Activated CD8-positive, alpha-beta memory T cell treated with anti-CD3 and anti-CD28 coated beads, Interleukin-2, amount 50 U/mL, for 24 hours (primary cell): ENCODE results near the gene PDS5B.
"Not testable (repeated sequence)": the region's sequence is repeated elsewhere in the genome, so short reads cannot be mapped to it uniquely, and the experiment has no call there.

Experiments
- DNase-seq: peaks from one replicate; pipeline ENCODE4 v3.0.0-alpha.2; 2020; ENCODE audit errors: extremely low read depth

PDS5B gene

DNA sequence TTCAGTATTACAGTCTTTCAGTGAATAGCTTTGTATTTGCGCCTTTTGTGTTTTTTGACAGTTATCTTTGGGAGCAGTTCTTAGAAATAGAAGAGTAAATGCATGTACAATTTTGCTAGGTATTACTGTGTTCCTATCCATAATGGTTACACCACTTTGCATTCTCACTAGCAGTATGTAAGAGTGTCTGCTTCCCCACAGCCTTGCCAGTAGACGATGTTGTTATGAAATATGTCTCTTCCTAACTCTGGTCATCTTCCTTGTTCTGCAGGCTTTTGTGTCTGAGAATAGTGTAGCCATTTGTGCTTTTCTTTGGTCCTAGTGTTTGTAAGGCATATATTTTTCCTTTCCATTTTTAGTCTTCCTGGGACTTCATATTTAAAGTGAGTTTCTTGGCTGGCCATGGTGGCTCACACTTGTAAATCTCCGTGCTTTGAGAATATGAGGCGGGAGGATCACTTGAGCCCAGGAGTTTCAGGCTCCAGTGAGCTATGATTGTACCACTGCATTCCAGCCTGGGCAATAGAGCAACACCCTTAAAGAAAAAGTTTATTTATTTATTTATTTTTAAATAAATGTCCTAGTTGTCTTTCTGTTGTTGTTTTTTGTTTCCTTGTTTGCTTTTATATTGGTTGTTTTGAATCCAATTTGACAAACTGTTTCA is 140.3 kb downstream of the PDS5B start:
- DNase-seq, result no peak

DNA sequence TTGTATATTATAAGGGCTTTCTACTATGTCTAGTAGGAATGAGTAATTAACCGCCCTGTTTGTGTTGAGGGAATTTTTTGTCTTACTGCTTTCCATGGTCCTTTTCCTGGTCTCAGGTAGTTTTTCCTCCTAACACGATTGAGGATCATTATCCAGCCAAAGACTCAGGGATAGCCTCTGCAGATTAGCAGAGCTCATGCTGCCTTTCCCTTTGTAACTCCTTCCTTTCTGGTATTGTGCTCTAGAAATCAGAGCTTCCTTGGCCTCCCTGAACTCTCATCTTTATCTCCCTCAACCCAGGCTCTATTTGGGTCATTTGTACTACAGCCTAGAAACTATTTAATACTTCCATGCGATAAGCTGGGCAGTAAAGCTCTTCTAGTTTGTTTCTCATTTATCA is 142.1 kb downstream of the PDS5B start:
- no peak for DNase-seq

DNA sequence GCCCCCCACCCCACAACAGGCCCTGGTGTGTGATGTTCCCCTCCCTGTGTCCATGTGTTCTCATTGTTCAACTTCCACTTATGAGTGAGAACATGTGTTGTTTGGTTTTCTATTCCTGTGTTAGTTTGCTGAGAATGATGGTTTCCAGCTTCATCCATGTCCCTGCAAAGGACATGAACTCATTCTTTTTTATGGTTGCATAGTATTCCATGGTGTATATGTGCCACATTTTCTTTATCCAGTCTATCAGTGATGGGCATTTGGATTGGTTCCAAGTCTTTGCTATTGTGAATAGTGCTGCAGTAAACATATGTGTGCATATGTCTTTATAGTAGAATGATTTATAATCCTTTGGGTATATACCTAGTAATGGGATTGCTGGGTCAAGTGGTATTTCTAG is 142.8 kb downstream of the PDS5B start:
- DNase-seq, result not testable (repeated sequence)

DNA sequence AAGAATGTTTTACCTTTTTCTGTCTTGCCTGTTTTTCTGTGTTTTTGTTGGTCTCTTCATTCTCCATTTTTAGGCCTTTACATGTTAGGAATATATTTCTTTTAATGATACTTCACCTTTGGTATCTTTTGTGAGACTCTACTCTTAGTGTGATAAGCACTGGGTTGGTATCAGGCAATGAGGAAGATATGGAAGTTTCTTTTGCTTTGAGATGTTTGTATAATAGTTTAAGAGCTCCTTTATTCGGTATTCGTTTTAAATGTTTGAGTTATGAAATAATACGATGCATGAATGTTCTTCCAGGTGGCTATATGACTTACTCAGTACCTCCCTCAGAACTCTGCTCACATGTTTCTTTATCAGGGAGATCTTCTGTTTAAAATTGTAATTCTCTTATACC is 144.8 kb downstream of the PDS5B start:
- no peak for DNase-seq

DNA sequence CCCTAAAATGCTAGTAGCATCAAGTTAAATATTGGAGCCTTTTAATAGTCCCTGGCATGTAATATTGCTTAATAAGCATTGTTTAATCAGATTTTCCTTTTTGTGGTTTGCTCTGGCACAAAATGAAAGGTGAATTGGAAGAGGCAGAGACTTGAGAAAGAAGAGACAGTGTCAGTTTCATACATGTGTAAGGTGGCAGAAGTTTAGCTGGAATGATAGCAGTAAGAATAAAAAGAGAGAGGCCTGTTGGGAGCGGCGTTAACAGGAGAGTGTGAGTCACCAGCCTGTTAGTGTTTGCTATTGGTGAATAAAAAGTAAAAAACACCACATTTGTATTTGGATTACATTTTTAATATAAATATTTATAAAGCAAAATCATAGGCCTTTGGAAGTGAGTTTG is 145.3 kb downstream of the PDS5B start:
- no peak for DNase-seq

DNA sequence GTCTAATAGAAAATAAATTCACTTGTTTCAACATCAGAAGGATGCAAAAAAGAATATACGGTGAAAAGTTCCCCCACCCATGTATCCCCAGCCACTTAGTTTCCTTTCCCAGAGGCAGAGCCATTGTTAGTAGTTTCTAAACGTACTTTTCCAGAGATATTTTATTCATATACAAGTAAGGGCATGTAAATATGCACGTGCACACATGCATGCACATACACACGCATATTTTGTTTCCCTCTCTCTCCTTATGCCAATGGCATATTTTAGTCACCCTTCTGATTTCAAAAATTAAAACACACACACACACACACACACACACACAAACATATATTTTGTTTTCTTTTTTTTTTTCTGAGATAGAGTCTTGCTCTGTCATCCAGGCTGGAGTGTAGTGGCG is 147.4 kb downstream of the PDS5B start:
- DNase-seq, result no peak

DNA sequence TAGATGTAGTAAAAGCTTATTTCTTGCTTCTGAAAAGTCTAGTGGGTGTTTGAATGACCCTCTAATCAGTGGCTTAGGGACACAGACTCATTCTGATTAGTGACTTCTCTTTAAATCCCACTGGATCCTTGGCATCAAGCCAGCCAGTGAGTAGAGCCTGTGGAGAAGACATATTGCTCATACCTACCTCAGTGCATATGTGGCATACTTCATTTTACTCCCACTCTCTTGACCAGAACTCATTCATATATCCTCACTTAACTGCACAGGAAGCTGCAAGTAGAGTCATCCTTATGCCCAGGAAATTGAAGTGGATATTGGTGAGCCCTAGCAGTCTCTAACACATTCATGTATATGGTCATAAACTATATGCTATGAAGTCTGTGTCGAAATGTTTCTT is 148.3 kb downstream of the PDS5B start:
- no peak for DNase-seq

DNA sequence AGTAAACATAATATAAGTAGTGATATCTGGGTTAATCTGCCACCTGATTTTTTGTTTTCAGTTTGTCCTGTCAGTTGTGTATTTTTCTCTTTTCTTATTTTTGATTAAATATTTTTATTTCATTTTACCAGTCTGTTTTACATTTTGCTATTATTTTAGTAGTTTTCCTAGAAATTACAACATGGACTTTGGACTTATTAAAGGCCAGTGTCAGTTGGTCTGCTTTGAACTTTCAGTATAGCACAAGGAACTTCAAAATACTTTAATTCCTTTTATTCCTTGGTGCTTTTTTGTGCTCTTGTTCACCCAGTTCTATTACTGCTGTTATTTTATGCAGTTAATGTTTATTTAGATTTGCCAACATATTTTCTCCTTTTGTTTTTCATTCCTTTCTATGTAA is 149.6 kb downstream of the PDS5B start:
- DNase-seq, result no peak

DNA sequence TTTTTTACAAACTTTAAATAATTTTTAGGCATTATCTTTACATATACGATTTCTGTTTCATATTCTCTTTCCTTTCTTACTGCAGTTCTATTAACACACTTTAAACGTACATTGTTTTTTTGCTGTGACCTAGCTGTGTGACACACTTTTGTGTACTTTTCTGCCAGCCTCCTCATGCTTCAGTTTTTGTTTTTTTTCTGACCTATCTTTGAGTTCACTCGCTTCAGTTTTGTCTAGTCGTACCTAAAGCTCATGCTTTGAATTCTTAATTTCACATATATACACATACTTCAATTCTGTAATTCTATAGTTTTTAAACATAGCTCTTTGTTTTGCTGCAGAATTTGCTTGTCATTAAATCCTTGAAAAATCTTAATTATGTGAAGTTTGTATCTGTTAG is 150.4 kb downstream of the PDS5B start:
- no peak for DNase-seq

DNA sequence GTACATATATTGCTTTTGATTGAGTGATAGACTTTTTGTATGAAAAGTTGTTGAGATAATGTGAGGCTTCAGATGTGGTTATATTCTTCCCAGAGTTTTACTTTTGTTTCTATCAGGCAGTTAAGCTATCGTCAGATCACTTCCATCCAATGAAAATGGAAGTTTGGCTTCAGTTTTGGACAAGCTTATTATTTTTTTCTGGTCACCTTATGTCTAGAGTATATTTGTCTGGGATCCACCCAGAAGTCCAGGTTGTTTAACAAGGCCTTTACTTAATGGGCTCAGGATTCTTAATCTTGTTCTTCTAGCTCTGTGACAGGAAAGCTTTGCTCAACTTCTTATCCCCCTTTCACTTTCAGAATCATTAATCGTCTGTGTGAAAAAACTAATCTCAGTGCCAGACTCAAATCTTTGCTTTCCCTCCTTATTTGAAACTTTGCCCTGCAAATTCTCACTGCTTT is 150.9 kb downstream of the PDS5B start:
- no peak for DNase-seq

DNA sequence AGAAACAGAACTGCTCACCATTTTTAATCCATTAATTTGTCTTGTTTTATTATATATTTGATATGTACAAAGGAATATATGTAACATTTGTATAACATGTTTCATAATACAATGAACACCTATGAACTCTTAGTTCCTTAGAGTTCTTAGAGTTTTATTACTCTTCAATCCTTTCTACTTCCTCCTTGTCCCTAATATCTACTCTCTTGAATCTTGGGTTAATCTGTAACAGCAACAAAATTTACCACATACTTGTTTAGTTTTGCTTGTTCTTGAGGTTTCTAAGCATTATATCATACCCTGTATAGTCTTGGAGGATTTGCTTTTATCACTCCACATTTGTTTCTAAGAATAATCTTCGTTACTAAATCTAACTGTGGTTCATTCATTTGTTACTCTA is 151.4 kb downstream of the PDS5B start:
- DNase-seq, result no peak

DNA sequence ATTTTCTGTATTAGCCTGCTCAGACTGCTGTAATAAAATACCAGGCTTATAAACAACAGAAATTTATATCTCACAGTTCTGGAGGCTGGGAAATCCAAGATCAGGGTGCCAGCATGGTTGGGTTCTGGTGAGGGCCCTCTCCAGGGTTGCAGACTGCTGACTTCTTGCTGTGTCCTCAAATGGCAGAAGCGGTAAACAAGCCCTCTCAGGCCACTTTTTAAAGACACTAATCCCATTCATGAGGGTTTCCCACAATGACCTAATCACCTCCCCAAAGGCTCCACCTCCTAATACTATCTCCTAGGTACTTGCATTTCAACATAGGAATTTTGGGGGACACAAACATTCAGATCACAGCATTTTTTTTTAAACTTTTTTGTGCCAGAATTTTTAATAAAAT is 159.3 kb downstream of the PDS5B start:
- DNase-seq, result no peak

DNA sequence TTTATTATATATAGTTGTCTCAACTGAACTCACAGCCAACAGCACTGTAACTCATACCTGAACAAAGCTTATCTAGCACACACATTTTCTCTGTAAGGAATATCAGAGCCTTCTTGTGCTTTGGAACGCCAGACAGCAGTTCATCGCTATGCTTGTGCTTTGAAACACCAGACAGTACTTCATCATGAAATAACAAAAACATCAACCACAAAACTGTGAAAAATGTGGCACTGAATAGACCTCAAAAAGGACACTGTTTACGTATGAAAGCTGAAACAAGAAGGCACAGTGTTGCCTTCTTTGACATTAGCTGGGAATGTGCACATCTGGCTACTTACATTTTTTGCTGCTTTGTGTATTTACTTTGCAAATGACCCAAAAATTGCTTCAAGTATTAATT is 160.2 kb downstream of the PDS5B start:
- DNase-seq, result no peak

DNA sequence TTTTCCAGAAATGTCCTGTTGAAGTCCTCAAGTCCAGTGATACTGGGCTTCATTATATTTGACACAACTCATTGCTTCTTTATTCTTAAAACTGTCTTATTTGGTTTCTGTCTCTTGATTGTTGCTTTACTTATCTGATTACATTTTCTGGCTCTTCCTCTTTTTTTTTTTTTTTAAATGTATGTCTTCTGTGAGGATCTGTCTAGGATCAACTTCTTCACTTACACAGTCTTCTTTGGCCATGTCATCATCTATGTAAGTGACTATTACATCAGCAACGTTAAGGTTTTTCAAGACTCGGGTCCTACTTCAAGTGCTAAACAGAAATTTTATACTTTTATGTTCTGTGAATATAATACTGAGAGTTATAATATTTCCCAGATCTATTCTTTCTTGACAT is 162.1 kb downstream of the PDS5B start:
- no peak for DNase-seq

DNA sequence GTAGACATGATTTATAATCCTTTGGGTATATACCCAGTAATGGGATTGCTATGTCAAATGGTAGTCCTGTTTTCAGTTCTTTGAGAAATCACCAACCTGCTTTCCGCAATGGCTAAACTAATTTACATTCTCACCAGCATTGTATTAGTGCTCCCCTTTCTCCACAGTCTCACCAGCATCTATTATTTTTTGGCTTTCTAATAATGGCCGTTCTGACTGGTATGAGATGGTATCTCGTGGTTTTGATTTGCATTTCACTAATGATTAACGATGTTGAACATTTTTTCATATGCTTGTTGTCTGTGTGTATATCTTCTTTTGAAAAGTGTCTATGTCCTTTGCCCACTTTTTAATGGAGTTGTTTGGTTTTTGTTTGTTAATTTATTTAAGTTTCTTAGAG is 165.1 kb downstream of the PDS5B start:
- no peak for DNase-seq

DNA sequence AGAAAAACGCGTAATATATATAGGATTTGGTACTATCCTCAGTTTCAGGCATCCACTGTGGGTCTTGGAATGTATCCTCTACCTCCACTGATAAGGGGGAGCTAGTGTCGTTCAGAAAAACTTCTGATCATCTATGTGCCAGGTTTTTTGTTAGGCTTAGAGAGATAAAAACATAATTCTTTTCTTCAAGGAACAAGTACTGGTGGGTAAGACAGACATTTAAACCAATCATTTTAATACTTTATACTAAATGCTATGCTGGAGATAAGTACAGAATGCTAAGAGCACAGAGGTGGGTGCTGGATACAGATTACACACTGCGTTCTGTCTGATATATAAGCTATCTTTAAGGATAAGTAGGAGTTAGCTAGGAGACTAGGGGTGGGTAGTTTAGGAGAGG is 166.1 kb downstream of the PDS5B start:
- DNase-seq, result no peak

DNA sequence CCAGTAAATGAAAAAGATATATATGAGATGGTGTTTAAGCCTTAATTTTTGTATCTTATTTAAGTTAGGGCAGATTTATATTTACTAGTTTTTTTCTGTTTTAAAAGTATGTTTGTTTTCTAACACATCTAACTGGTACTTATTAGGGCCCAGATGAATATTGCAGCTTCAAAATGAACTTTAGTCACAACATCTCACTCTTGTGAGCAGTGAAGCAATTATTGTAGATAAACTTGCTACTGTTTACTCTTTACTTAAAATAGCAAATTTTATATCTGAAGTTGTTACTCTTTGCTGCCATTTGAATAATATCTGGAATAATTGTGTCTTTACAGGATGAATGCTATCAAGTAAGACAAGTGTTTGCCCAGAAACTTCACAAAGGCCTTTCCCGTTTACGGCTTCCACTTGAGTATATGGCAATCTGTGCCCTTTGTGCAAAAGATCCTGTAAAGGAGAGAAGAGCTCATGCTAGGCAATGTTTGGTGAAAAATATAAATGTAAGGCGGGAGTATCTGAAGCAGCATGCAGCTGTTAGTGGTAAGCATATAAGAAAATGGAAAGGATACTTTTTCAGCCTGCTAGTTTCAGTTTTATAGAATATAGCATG is 166.8 kb downstream of the PDS5B start:
- DNase-seq, result no peak

DNA sequence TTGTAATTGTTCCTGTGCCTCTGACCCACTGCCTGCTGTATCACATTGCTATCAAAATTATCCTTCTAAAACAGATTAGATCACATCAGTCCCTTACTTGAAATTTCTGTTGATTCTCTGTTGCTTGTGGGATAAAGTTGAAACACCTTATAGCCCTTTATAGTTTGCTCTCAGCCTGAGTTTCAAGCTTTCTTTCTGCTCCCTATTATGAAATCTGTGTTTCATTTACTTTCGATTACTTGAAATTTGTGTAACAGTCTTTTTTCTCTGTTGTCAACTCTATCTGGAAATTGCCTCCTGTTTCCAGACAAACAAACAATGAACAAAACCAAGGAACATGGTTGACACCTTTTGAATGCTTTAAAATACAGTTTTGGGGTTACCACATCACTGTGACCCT is 167.9 kb downstream of the PDS5B start:
- DNase-seq, result no peak

DNA sequence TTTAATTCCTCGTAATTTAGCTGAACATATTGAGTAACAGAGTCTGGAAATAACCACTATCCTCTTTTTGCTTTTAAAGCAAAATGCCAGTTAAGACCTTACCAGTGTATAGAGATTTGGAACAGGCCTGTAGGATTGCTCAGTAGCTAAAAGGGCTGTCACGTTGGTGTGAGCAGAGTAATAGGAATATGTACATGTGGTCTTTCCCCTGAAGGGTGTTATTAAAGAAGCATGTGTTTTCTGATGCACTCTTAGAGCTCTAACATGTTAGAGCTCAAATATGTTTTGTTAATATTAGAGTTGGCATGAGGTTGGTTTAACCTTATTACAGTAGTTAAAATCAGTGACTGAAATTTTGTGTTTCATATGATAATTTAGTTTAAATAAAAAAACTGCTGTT is 172.9 kb downstream of the PDS5B start:
- DNase-seq, result no peak

DNA sequence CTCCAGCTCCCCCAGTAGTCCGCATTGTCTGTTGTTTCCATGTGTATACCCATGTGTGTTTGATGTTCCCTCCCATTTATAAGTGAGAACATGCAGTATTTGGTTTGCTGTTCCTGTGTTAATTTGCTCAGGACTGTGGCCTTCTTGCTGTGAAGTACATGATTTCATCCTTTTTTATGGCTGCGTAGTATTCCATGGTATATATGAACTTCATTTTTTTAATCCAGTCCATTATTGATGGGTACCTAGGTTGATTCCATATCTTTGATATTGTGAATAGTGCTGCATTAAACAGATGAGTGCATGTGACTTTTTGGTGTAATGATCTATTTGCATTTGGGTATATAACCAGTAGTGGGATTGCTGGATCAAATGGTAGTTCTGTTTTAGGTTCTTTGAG is 175.2 kb downstream of the PDS5B start:
- DNase-seq, result no peak

DNA sequence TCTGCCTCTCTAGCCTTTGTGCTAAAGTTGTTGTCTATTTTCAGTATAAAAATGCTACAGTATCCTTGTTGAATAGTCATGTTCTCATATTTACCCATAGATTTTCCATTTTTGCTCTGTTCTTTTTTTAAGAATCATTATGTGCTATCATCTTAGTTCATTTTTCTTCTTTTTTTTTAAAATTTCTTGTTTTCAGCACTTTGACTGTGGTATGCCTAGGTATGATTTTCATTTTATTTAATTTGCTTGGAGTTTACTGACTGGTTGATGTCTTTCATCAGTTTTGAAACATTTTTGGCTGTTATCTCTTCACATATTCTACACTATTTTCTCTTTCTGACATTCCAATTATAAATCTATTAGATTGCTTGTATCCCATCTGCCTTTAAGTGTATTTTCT is 192.9 kb downstream of the PDS5B start:
- DNase-seq, result no peak

DNA sequence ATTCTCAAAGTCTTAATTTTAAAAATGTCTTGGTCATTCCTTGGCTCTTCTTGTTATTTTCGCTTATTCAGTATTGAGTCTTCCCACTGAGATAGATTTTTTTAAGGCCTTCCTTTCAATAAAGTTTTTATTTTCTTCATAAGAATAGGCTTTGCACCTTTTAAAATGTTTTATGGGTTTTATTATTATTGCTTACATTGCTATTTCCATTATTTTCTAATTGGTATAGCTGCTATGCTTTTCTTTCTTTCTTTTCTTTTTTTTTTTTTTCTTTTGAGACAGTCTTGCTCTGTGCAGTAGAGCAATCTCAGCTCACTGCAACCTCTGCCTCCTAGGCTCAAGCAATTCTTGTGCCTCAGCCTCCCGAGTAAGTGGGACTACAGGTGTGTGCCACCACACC is 195.7 kb downstream of the PDS5B start:
- DNase-seq, result no peak

DNA sequence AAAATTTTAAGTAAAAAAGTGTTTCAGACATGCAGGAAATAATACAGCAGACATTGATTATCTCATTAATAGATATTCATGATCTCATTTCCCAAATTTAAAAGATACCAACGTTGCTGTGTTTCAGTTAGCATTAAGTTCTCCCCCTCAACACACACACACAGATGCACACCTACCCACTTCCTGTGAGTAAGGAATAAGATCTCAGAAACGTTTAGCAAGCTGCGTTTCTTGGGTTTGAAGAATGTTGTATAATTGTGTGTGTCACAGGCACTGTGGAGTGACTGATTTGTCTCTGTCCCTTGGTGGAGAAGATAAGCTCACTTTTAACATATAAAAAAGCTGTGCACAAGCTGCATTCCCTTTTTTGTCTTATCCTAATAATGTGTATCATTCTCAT is 196.8 kb downstream of the PDS5B start:
- no peak for DNase-seq

DNA sequence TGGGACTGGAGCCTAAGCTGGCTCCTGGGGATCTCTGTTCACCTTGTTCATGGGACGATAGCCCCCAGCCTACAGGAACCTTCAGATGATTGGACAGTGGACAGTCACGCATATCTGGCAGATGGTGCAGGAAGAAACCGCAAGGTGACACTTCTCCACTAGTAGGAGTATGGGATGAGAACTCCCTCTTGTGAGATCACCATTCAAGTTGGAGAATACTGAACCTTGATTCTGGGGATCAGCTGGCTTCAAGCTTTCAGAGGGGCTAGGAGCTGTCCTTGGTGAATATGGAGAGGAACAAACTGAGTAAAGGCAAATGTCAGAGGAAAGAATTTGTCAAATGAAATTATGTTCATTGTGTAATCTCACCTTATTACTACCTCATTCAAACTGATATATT is 204.5 kb downstream of the PDS5B start:
- DNase-seq, result no peak
